ENCODE results near the gene MYO7B.

MYO7B gene

DNA sequence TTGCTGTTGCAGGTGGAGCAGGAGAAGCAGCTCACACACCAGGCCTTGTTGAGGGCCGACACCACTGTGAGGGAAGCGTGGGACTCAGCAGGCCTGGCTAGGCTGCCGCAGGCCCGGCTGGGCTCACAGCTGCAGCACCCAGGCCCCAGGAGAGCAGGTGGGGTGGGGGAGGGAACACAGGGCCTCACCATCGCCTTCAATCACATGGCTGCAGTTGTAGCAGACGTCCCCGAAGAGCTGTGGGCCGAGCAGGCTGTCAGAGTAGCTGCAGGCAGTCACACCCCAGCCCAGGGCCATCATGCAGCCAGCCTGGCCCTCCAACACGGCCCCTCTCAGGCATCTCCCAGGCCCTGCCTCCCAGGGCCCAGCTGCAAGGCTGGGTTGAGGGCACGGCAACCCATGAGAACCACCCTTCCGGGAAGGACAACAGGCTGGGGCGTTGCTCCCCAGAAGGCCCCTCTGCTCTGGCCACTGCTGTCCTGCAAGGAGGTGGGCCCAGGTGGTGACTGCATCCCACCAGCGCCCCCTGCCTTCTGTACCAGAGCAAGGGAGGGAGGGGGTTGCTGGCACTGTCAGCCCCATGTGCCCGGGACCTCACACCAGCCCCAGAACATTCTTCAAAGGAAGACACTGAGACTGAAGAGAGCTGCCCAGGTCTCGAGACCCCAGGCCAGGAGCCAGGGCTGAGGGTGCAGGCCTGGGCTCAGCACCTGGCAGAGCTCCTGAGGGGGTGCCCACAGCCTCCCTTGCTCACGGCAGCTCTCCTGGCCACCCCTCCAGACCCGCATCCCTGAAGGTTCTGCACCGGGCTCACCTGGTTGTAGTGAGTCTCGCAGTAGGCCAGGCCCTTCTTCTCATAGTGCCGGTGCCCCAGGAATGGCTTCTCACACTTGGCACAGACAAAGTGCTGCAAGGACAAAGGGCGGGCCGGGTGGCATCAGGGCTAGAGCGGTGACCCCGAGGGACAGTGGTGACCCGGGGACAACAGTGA, 104.9 kb downstream of the MYO7B start:
- Histone ChIP-seq H3K36me3 (ENCODE audit: control insufficient read depth in 2 of 2, insufficient read depth in 2 of 2, low read length in 2 of 2) (peaks cover 20 to 23% of the 10 kb centered on the region in 2 donors), H3K9me3 (ENCODE audit: control insufficient read depth in 2 of 2, low read length in 2 of 2) (no peaks in the 10 kb centered on the region), H3K4me1 (ENCODE audit: control insufficient read depth, insufficient read depth, low read length) (peaks cover 69% of the 10 kb centered on the region), H3K27ac (ENCODE audit: low read length) (peak overlapping the region; percentile 55), H3K9ac (ENCODE audit: low read length in 2 of 2) (no peak overlapping the region), H3K4me3 (ENCODE audit: low read length in 2 of 2) (no peak overlapping the region), H3K27me3 (ENCODE audit: control insufficient read depth in 1 of 2, insufficient read depth in 2 of 2, low read length in 2 of 2) (no peaks in the 10 kb centered on the region)

DNA sequence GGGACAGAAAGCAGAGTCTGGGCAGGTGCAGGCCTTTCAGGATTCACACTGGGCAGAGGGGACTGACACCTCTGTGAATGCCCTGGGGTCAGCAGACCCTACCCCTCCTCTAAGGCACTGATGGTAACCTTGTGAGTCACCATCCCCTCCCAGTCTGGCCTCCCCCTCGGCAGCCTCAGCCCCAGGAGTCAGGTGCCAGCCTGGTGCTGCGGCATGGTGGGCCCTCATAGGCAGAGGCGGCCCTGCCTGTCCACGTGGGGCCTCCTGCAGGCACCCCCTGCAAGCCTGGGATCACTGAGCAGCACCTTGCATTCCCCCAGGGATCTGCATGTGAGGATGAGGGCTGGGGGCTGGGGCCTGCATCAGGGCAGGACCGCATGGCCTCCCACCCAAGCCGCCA, 105.7 kb downstream of the MYO7B start:
- Histone ChIP-seq H3K4me3 (ENCODE audit: low read length in 2 of 2) (no peak overlapping the region), H3K4me1 (ENCODE audit: control insufficient read depth, insufficient read depth, low read length) (peaks cover 77% of the 10 kb centered on the region), H3K27ac (ENCODE audit: low read length) (peak overlapping the region; percentile 55), H3K27me3 (ENCODE audit: control insufficient read depth in 1 of 2, insufficient read depth in 2 of 2, low read length in 2 of 2) (no peaks in the 10 kb centered on the region), H3K36me3 (ENCODE audit: control insufficient read depth in 2 of 2, insufficient read depth in 2 of 2, low read length in 2 of 2) (peaks cover 20 to 23% of the 10 kb centered on the region in 2 donors), H3K9me3 (ENCODE audit: control insufficient read depth in 2 of 2, low read length in 2 of 2) (no peaks in the 10 kb centered on the region), H3K9ac (ENCODE audit: low read length in 2 of 2) (no peak overlapping the region)

DNA sequence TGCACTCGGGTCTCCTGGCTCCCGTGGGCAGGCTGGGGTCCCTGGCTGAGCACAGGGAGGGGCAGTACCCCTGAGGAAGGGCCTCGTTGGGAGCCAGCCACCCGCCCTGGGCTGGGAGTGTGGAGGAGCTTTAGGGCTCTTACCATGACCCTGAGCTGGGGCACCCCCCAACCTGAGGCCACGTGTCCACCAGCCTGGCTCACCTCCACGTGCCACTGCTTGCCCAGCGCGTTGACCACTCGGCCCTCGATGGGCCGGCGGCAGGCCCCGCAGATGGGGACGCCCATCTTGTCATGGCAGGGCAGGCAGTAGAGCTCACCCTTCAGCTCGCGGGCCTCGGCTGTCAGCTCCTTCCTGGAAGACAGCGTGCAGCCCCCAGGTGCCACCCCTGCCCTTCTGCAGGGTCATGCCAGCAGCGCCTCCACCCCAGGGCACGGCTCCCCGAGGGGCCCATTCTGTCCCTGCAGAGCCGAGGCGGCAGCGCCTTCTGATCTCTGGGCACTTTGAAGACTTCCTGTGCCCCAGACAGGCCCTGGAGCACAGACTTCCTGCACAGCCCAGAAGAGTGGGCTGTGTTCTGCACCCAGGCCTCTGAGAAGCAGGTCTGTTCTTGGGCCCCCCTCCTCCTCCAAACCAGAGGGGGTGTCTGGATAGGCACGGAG, 106.5 kb downstream of the MYO7B start:
- peaks cover 82% of the 10 kb centered on the region for H3K4me1 ChIP-seq (ENCODE audit: control insufficient read depth, insufficient read depth, low read length)
- H3K27me3 ChIP-seq (ENCODE audit: control insufficient read depth in 1 of 2, insufficient read depth in 2 of 2, low read length in 2 of 2): no peaks in the 10 kb centered on the region
- no peak overlapping the region for H3K4me3 ChIP-seq (ENCODE audit: low read length in 2 of 2)
- H3K9ac ChIP-seq (ENCODE audit: low read length in 2 of 2): peak overlapping the region in 1 of 2 donors; percentile 5
- peaks cover 20 to 23% of the 10 kb centered on the region in 2 donors for H3K36me3 ChIP-seq (ENCODE audit: control insufficient read depth in 2 of 2, insufficient read depth in 2 of 2, low read length in 2 of 2)
- peak overlapping the region; percentile 55 for H3K27ac ChIP-seq (ENCODE audit: low read length)
- H3K9me3 ChIP-seq (ENCODE audit: control insufficient read depth in 2 of 2, low read length in 2 of 2): no peaks in the 10 kb centered on the region

DNA sequence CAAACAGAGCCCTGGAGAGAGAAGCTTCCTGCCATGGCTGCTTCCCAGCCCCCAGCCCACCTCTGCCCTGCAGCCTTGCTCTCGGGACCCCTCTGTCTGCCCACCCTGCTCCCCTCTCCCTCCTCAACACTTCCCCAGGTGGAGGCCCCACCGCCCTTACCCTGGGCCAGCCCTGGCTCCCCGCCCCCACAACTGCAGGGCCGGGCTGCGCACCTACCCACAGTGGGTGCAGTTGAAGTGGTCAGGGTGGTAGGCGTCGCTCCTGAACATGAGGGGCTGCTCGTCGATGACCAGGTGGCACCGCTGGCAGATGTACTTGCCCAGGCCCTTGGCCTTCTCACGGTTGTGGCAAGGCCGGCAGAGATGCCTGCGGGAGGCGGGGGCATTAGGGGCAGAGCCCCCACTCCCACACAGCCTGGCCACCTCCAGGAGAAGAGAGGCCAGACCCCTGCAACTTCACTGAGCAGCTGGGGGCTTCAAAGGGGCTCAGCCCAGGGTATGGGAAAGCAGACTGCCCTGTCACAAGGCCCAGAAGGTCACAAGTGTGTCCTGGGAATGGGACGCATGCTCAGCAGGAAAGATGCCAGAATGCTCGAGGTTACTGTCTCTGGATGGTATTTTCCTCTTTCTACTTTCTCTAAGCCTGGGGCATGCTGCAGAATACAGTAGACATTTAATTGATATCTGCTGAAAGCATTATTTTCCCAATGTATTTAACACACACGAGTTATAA, 107.4 kb downstream of the MYO7B start:
- Histone ChIP-seq H3K4me1 (ENCODE audit: control insufficient read depth, insufficient read depth, low read length) (peaks cover 82% of the 10 kb centered on the region), H3K36me3 (ENCODE audit: control insufficient read depth in 2 of 2, insufficient read depth in 2 of 2, low read length in 2 of 2) (peaks cover 20 to 24% of the 10 kb centered on the region in 2 donors), H3K9ac (ENCODE audit: low read length in 2 of 2) (peak overlapping the region in 1 of 2 donors; percentile 5), H3K4me3 (ENCODE audit: low read length in 2 of 2) (no peak overlapping the region), H3K9me3 (ENCODE audit: control insufficient read depth in 2 of 2, low read length in 2 of 2) (no peaks in the 10 kb centered on the region), H3K27me3 (ENCODE audit: control insufficient read depth in 1 of 2, insufficient read depth in 2 of 2, low read length in 2 of 2) (no peaks in the 10 kb centered on the region), H3K27ac (ENCODE audit: low read length) (peak overlapping the region; percentile 87)

DNA sequence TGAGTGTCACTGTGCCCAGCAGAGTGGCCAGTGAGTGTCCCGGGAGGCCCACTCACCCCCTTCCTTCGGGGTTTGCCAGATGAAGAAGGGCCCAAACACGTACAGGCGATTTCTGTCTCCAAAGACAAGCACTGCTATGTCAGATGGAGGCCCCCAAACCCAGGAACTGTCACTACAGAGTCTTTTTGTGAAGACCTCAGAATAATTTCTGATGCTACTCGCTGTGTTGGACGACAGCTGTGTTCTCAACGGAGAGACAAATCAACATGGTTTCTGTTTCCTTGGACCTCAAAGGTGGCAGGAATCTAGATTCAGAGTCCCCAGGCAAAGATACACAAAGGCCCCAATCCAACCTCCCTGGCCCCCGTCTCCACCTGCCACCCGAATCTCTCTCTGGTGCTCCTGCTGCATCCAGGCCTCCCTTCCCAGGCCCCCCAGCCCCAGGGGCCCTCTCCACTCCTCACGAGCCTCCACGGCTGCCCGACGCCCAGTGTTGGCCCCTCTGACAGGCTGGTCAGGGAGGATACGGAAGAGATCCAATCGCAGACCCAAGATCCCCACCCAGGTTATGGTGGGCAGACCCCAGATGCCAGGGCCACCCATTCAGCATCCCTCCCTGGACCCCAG, 108.1 kb downstream of the MYO7B start:
- Histone ChIP-seq H3K27ac (ENCODE audit: low read length) (peak overlapping the region; percentile 87), H3K36me3 (ENCODE audit: control insufficient read depth in 2 of 2, insufficient read depth in 2 of 2, low read length in 2 of 2) (peaks cover 20 to 27% of the 10 kb centered on the region in 2 donors), H3K27me3 (ENCODE audit: control insufficient read depth in 1 of 2, insufficient read depth in 2 of 2, low read length in 2 of 2) (no peaks in the 10 kb centered on the region), H3K4me3 (ENCODE audit: low read length in 2 of 2) (no peak overlapping the region), H3K4me1 (ENCODE audit: control insufficient read depth, insufficient read depth, low read length) (peaks cover 82% of the 10 kb centered on the region), H3K9me3 (ENCODE audit: control insufficient read depth in 2 of 2, low read length in 2 of 2) (no peaks in the 10 kb centered on the region), H3K9ac (ENCODE audit: low read length in 2 of 2) (peak overlapping the region in 1 of 2 donors; percentile 5)

DNA sequence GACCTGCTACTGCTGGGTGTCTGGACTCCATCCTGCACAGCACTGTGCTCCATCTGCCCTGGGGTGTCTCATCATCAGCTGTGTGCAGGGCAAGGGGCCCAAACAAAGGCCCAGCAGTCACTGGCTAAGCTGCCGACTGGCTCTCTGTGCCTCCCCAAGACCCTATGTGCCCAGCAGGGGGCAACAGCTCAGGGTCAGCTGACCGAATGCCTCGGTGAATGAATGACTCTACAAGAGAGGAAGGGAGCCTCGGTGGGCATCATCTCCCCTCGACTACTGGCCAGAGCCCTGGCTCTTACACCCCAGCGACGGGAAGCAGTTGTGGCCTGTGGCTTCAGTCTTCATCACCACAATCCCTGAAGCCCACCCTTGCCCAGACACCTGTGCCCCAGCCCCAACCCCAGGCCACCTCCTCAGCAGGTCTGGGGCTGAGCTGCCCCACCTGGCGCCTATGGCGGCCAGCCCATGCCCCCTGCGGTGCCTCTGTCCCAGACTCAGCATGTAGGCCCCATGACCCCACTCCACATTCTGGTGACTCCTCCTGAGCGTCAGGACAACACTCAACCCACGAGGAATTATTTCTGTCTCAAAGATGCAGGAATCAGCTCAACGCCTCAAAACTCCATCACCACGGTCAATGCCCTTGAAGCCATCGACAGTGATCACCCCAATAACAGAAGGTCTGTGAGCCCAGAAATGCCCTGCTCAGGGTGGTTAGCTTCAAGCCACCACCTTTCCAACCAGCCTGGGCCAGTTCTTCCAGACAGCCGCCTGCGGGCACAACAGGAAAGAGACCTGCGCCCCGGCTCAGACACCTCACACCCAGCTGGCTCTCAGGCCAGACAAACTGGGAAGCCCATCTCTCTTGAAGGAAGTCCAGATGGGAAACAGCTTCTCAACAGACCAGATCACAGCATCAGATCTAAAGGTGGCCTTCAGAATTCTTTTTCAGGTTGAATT, 108.9 kb downstream of the MYO7B start:
- H3K36me3 ChIP-seq (ENCODE audit: control insufficient read depth in 2 of 2, insufficient read depth in 2 of 2, low read length in 2 of 2): peaks cover 14 to 22% of the 10 kb centered on the region in 2 donors
- peak overlapping the region; percentile 87 for H3K27ac ChIP-seq (ENCODE audit: low read length)
- H3K9me3 ChIP-seq (ENCODE audit: control insufficient read depth in 2 of 2, low read length in 2 of 2): no peaks in the 10 kb centered on the region
- H3K27me3 ChIP-seq (ENCODE audit: control insufficient read depth in 1 of 2, insufficient read depth in 2 of 2, low read length in 2 of 2): no peaks in the 10 kb centered on the region
- peak overlapping the region in 1 of 2 donors; percentile 28 for H3K9ac ChIP-seq (ENCODE audit: low read length in 2 of 2)
- H3K4me1 ChIP-seq (ENCODE audit: control insufficient read depth, insufficient read depth, low read length): peaks cover 78% of the 10 kb centered on the region
- no peak overlapping the region for H3K4me3 ChIP-seq (ENCODE audit: low read length in 2 of 2)

DNA sequence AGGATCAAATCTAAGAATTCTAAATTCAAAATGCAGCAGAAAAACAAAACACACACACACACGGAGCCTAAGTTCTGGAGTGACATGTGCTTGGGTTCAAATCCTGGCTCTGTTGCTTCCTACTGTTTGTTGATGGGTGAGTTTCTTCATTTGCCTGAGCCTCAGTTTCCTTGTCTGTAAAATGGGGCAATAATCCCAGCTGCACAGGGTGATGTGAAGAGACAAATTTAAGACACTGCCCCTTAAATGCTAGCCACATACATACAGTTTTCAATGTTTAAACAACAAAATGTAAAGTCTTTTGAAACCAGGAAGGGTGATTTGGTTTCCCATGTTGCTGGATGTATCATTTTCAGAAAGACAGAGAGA, 109.5 kb downstream of the MYO7B start:
- H3K9ac ChIP-seq (ENCODE audit: low read length in 2 of 2): no peak overlapping the region
- no peaks in the 10 kb centered on the region for H3K27me3 ChIP-seq (ENCODE audit: control insufficient read depth in 1 of 2, insufficient read depth in 2 of 2, low read length in 2 of 2)
- H3K9me3 ChIP-seq (ENCODE audit: control insufficient read depth in 2 of 2, low read length in 2 of 2): no peaks in the 10 kb centered on the region
- H3K36me3 ChIP-seq (ENCODE audit: control insufficient read depth in 2 of 2, insufficient read depth in 2 of 2, low read length in 2 of 2): peaks cover 14 to 19% of the 10 kb centered on the region in 2 donors
- H3K4me3 ChIP-seq (ENCODE audit: low read length in 2 of 2): no peak overlapping the region
- H3K27ac ChIP-seq (ENCODE audit: low read length): peak overlapping the region; percentile 87
- H3K4me1 ChIP-seq (ENCODE audit: control insufficient read depth, insufficient read depth, low read length): peaks cover 81% of the 10 kb centered on the region

DNA sequence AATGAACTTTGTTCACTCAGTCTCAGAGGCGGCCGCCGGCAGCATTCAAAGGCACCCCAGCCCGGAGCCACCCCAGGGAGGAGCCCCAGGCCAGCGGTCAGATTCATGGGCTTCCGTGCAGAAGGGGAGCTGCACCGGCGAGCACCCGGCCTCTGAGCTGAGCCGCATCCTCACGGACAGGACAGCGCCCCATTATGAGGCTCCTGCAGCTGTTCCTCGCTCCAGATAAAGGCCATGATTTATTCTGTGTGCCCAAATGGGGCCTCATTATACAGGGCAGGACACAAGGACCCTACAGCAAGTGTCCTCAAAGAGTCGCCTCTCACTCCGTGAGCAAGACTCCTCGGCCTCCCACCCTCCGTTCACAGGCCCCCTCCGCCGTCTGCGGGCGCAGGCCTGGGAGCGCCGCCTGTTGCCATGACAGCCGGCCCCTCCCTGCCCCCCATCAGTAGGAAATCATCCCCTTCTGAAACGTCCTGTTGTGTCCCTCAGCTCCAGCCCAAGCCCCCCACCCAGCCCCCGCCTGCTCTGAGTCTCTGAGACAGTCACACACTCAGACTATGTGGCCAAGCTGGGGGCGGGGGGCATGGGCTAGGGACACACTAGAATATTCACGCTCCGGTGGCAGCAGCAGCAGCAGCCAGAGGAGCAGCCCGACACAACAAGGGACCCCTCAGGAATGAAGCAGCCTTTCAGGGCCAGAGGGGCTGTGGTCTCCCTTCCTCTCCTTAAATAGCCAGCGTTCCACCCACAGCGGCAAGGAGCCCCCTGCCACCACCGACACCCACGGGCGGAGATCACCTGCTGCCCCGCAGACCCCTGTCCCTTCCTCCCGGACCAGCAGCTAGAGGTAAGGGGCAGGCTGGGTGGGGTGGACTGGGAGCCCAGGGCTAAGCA, 110.2 kb downstream of the MYO7B start, which contains the start of gene GPR17:
TSS of gene GPR17 (plus strand) at position 759 of the 897 bp plus-strand sequence. CDS start 4,583 bp downstream, outside the sequence.
- peaks cover 85% of the 10 kb centered on the region for H3K4me1 ChIP-seq (ENCODE audit: control insufficient read depth, insufficient read depth, low read length)
- peak within 1 kb of the TSS in 1 of 2 donors; percentile 40 for H3K4me3 ChIP-seq (ENCODE audit: low read length in 2 of 2)
- no peaks in the 10 kb centered on the region for H3K9me3 ChIP-seq (ENCODE audit: control insufficient read depth in 2 of 2, low read length in 2 of 2)
- H3K27me3 ChIP-seq (ENCODE audit: control insufficient read depth in 1 of 2, insufficient read depth in 2 of 2, low read length in 2 of 2): no peaks in the 10 kb centered on the region
- peak within 1 kb of the TSS; percentile 87 for H3K27ac ChIP-seq (ENCODE audit: low read length)
- H3K9ac ChIP-seq (ENCODE audit: low read length in 2 of 2): peak within 1 kb of the TSS; percentile 12 to 42
- H3K36me3 ChIP-seq (ENCODE audit: control insufficient read depth in 2 of 2, insufficient read depth in 2 of 2, low read length in 2 of 2): peaks cover 16 to 18% of the 10 kb centered on the region in 2 donors

Data from stomach smooth muscle (tissue), 2 donors.